CD4-positive, CD25-positive, alpha-beta regulatory T cell (primary cell): ENCODE measurements around the gene LEP. TPM values are rescaled to one million over a fixed set of nuclear protein-coding genes. Genes with fewer than 3 reads are reported as not detected.
A peak's percentile ranks its signal among the peaks of the same experiment; 100 is the strongest.

Experiments
- ATAC-seq, 2 donors: fragments of 150-1000 bp; cut with Tn5 transposase; one replicate each; pipeline ENCODE4 v1.10.0; 2021; ENCODE audit warnings: low read depth in 2 of 2, moderate number of reproducible peaks in 2 of 2, moderate library complexity in 1 of 2
- DNase-seq, 3 donors: peaks; one replicate each; pipeline versions ENCODE4 v3.0.0 to v3.0.0-alpha.2; 2012 to 2022; ENCODE audit warnings: mixed read lengths in 1 of 3
- H3K27ac ChIP-seq: one replicate; pipeline ENCODE4 v1.7.0; 2013; ENCODE audit warnings: mild to moderate bottlenecking, low read length; ENCODE audit not compliant: insufficient read depth, poor library complexity, severe bottlenecking
- H3K27me3 ChIP-seq: one replicate; pipeline ENCODE4 v1.7.0; 2013; ENCODE audit warnings: low read length; ENCODE audit not compliant: control insufficient read depth, insufficient read depth
- H3K36me3 ChIP-seq: one replicate; pipeline ENCODE4 v1.7.0; 2013; ENCODE audit warnings: mild to moderate bottlenecking, low read length, moderate library complexity; ENCODE audit not compliant: control insufficient read depth, insufficient read depth
- H3K4me1 ChIP-seq: 2 replicates; pipeline ENCODE4 v1.7.0; 2013; ENCODE audit warnings: mild to moderate bottlenecking, low read length; ENCODE audit not compliant: insufficient read depth, control insufficient read depth, poor library complexity, severe bottlenecking
- H3K4me3 ChIP-seq: one replicate; pipeline ENCODE4 v1.7.0; 2013; ENCODE audit warnings: low read depth, mild to moderate bottlenecking, low read length, moderate library complexity
- H3K9me3 ChIP-seq, 2 experiments: 1 replicate in 1 of 2; 2 replicates in 1 of 2; pipeline ENCODE4 v1.7.0; 2013; ENCODE audit warnings: low read length in 2 of 2, mild to moderate bottlenecking in 1 of 2, moderate library complexity in 1 of 2; ENCODE audit not compliant: control insufficient read depth in 2 of 2
- H3K27ac Mint-ChIP-seq, 3 donors: one replicate each; pipeline ENCODE4 v1.8.0; 2020 to 2022; ENCODE audit warnings: mild to moderate bottlenecking in 3 of 3, mixed read lengths in 3 of 3, moderate library complexity in 2 of 3
- H3K27me3 Mint-ChIP-seq: one replicate; pipeline ENCODE4 v1.8.0; 2022; ENCODE audit warnings: mild to moderate bottlenecking, mixed read lengths
- H3K36me3 Mint-ChIP-seq: one replicate; pipeline ENCODE4 v1.8.0; 2020; ENCODE audit warnings: mixed read lengths
- H3K4me1 Mint-ChIP-seq, 4 donors: one replicate each; pipeline ENCODE4 v1.8.0; 2020 to 2022; ENCODE audit warnings: mixed read lengths in 4 of 4, mild to moderate bottlenecking in 1 of 4
- H3K4me3 Mint-ChIP-seq, 4 donors: one replicate each; pipeline ENCODE4 v1.8.0; 2020 to 2022; ENCODE audit warnings: mild to moderate bottlenecking in 4 of 4, mixed read lengths in 4 of 4, moderate library complexity in 3 of 4
- H3K9me3 Mint-ChIP-seq, 7 donors: one replicate each; pipeline ENCODE4 v1.8.0; 2020 to 2022; ENCODE audit warnings: mixed read lengths in 7 of 7, mild to moderate bottlenecking in 3 of 7, moderate library complexity in 2 of 7
- polyA plus RNA-seq, 4 donors: library from polyadenylated mRNA; unstranded; fragments of 300-500 nt; fragmentation: Illumina TruSeq; gene quantifications; one replicate each; pipeline ENCODE4 v1.2.3, GENCODE V29; 2021
- total RNA-seq: library from RNA; stranded (reverse); gene quantifications from one replicate; pipeline ENCODE4 v1.2.3, GENCODE V29; 2022

The LEP gene
- total and polyA plus RNA-seq, 5 donors from 2014 or later: not detected

GRCh38 chr7:128254470-128254869 lies 13.4 kb downstream of the LEP start:
- Mint-ChIP-seq H3K9me3 (no peaks in the 10 kb centered on the region), H3K27me3 (peaks cover 23% of the 10 kb centered on the region), H3K4me3 (no peak overlapping the region), H3K36me3 (no peaks in the 10 kb centered on the region), H3K4me1 (no peaks in the 10 kb centered on the region), H3K27ac (no peak overlapping the region)
- Histone ChIP-seq H3K4me3 (no peak overlapping the region), H3K9me3 (no peaks in the 10 kb centered on the region), H3K4me1 (no peaks in the 10 kb centered on the region), H3K36me3 (no peaks in the 10 kb centered on the region), H3K27ac (no peak overlapping the region), H3K27me3 (no peaks in the 10 kb centered on the region)
- no peak for DNase-seq
- ATAC-seq: no peak

- Histone ChIP-seq H3K9me3 (no peaks in the 10 kb centered on the region), H3K4me1 (no peaks in the 10 kb centered on the region), H3K27ac (no peak overlapping the region), H3K27me3 (no peaks in the 10 kb centered on the region), H3K36me3 (no peaks in the 10 kb centered on the region), H3K4me3 (no peak overlapping the region)
- no peaks in the 10 kb centered on the region for H3K36me3 Mint-ChIP-seq
- H3K27me3 Mint-ChIP-seq: peaks cover 22% of the 10 kb centered on the region
- H3K27ac Mint-ChIP-seq: no peak overlapping the region
- H3K4me1 Mint-ChIP-seq: no peaks in the 10 kb centered on the region
- H3K4me3 Mint-ChIP-seq: no peak overlapping the region
- H3K9me3 Mint-ChIP-seq: no peaks in the 10 kb centered on the region
- ATAC-seq (no peak), DNase-seq (no peak)
These were observed 14.2 kb downstream of the LEP start for GRCh38 chr7:128255271-128255670.

- Histone ChIP-seq H3K36me3 (no peaks in the 10 kb centered on the region), H3K27ac (no peak overlapping the region), H3K9me3 (no peaks in the 10 kb centered on the region), H3K27me3 (no peaks in the 10 kb centered on the region), H3K4me3 (no peak overlapping the region), H3K4me1 (no peaks in the 10 kb centered on the region)
- ATAC-seq (no peak), DNase-seq (no peak)
- H3K4me3 Mint-ChIP-seq: no peak overlapping the region
- no peaks in the 10 kb centered on the region for H3K36me3 Mint-ChIP-seq
- H3K9me3 Mint-ChIP-seq: no peaks in the 10 kb centered on the region
- H3K4me1 Mint-ChIP-seq: no peaks in the 10 kb centered on the region
- H3K27me3 Mint-ChIP-seq: peaks cover 11% of the 10 kb centered on the region
- H3K27ac Mint-ChIP-seq: no peak overlapping the region
These were observed 16.4 kb downstream of the LEP start for GRCh38 chr7:128257458-128257857.

GRCh38 chr7:128259131-128260061 lies 18.3 kb downstream of the LEP start:
- no peak for ATAC-seq
- H3K4me1 Mint-ChIP-seq: no peaks in the 10 kb centered on the region
- Histone ChIP-seq H3K27ac (no peak overlapping the region), H3K36me3 (no peaks in the 10 kb centered on the region), H3K9me3 (no peaks in the 10 kb centered on the region), H3K27me3 (no peaks in the 10 kb centered on the region), H3K4me1 (no peaks in the 10 kb centered on the region), H3K4me3 (no peak overlapping the region)
- peaks cover 5% of the 10 kb centered on the region for H3K27me3 Mint-ChIP-seq
- H3K27ac Mint-ChIP-seq: peak overlapping the region in 1 of 3 donors; percentile 66
- no peak overlapping the region for H3K4me3 Mint-ChIP-seq
- H3K36me3 Mint-ChIP-seq: no peaks in the 10 kb centered on the region
- no peak for DNase-seq
- no peaks in the 10 kb centered on the region for H3K9me3 Mint-ChIP-seq

GRCh38 chr7:128260069-128260795 lies 19.2 kb downstream of the LEP start:
- no peaks in the 10 kb centered on the region for H3K9me3 Mint-ChIP-seq
- no peaks in the 10 kb centered on the region for H3K4me1 Mint-ChIP-seq
- Histone ChIP-seq H3K27me3 (no peaks in the 10 kb centered on the region), H3K36me3 (no peaks in the 10 kb centered on the region), H3K9me3 (no peaks in the 10 kb centered on the region), H3K27ac (no peak overlapping the region), H3K4me3 (no peak overlapping the region), H3K4me1 (no peaks in the 10 kb centered on the region)
- DNase-seq: no peak
- H3K27ac Mint-ChIP-seq: peak overlapping the region in 1 of 3 donors; percentile 18
- ATAC-seq: no peak
- no peak overlapping the region for H3K4me3 Mint-ChIP-seq
- peaks cover 5% of the 10 kb centered on the region for H3K27me3 Mint-ChIP-seq
- no peaks in the 10 kb centered on the region for H3K36me3 Mint-ChIP-seq

GRCh38 chr7:128262273-128263028 lies 21.4 kb downstream of the LEP start:
- peaks cover 6% of the 10 kb centered on the region for H3K27me3 Mint-ChIP-seq
- Histone ChIP-seq H3K9me3 (no peaks in the 10 kb centered on the region), H3K27me3 (no peaks in the 10 kb centered on the region), H3K4me1 (no peaks in the 10 kb centered on the region), H3K4me3 (no peak overlapping the region), H3K36me3 (no peaks in the 10 kb centered on the region), H3K27ac (no peak overlapping the region)
- ATAC-seq: no peak
- H3K9me3 Mint-ChIP-seq: no peaks in the 10 kb centered on the region
- no peaks in the 10 kb centered on the region for H3K36me3 Mint-ChIP-seq
- DNase-seq: no peak
- H3K4me1 Mint-ChIP-seq: no peaks in the 10 kb centered on the region
- no peak overlapping the region for H3K4me3 Mint-ChIP-seq
- H3K27ac Mint-ChIP-seq: no peak overlapping the region

GRCh38 chr7:128263420-128263819 lies 22.3 kb downstream of the LEP start:
- Histone ChIP-seq H3K27me3 (no peaks in the 10 kb centered on the region), H3K9me3 (no peaks in the 10 kb centered on the region), H3K4me1 (no peaks in the 10 kb centered on the region), H3K4me3 (no peak overlapping the region), H3K36me3 (no peaks in the 10 kb centered on the region), H3K27ac (no peak overlapping the region)
- no peaks in the 10 kb centered on the region for H3K4me1 Mint-ChIP-seq
- no peak for DNase-seq
- H3K27me3 Mint-ChIP-seq: peaks cover 11% of the 10 kb centered on the region
- H3K9me3 Mint-ChIP-seq: no peaks in the 10 kb centered on the region
- ATAC-seq: no peak
- H3K4me3 Mint-ChIP-seq: peak overlapping the region in 1 of 4 donors; percentile 15
- H3K36me3 Mint-ChIP-seq: no peaks in the 10 kb centered on the region
- no peak overlapping the region for H3K27ac Mint-ChIP-seq
